Colonic mucosa (tissue), 4 donors: ENCODE results near the gene SHISA6. TPM values are rescaled to one million over a fixed set of nuclear protein-coding genes. Genes with fewer than 3 reads are reported as not detected.

Source experiments
- DNase-seq: peaks from one replicate; pipeline ENCODE4 v3.0.0-alpha.2; 2020
- H3K27ac ChIP-seq: fragments of 200-600 bp; one replicate; pipeline ENCODE4 v1.8.0; 2021
- H3K27me3 ChIP-seq: fragments of 200-600 bp; one replicate; pipeline ENCODE4 v1.8.0; 2021
- H3K36me3 ChIP-seq: fragments of 200-600 bp; one replicate; pipeline ENCODE4 v1.8.0; 2021
- H3K4me1 ChIP-seq: fragments of 200-600 bp; one replicate; pipeline ENCODE4 v1.8.0; 2021; ENCODE audit warnings: mild to moderate bottlenecking
- H3K4me3 ChIP-seq: fragments of 200-600 bp; one replicate; pipeline ENCODE4 v1.8.0; 2021
- H3K9ac ChIP-seq, 2 donors: one replicate each; pipeline ENCODE4 v1.7.0; 2013; ENCODE audit warnings: control low read depth in 2 of 2, low read depth in 2 of 2, low read length in 2 of 2
- H3K9me3 ChIP-seq: fragments of 200-600 bp; one replicate; pipeline ENCODE4 v1.8.0; 2021
- intact Hi-C: fragments of 100-400 bp; cut with DNase I; formaldehyde crosslinking; loops from one replicate; pipeline ENCODE4 v1.14.1; 2022
- total RNA-seq, 2 donors: library from RNA; stranded (reverse); fragmentation: NEBNext Ultra II Directional in 1 of 2; extraction: Animal tissue kit (Norgen Biotek cat#: 25700) in 1 of 2; gene quantifications; one replicate each; pipeline ENCODE4 v1.2.1, GENCODE V29; 2021
- TF ChIP-seq, protein P1 (sequence below): fragments of 200-600 bp; IDR thresholded peaks from one replicate; pipeline ENCODE4 v1.8.0; 2022; ENCODE audit warnings: antibody characterized with exemption, mild to moderate bottlenecking
- donor health status: healthy.
- donor health status: DM: no; HTN: no; CAD: no.
- donor health status: DM: no; HTN: no; CAD: no.

Gene SHISA6
- total RNA-seq, 2 donors from 2014 or later, result 0.45 to 0.59 TPM

DNA sequence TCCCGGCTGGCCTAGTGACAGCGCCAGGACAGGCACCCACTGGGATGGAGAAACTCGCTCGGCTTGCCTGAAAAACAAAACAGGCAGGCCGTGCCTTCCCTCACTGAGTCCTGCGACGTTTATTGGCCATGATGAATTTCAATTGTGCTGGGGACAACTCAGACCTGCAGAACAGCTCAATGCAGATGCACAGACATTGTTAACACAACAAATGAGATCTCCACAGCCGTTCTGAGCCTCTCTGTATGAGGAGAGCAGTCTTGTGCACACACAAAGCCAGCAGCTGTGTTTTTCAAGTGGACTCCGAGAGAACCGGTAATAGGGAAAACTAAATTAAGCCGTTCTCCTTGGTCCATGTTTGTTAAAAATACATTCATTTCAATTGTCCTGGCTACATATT lies 15.9 kb downstream of the SHISA6 start:
- H3K9ac ChIP-seq, result no peak overlapping the region
- no peak overlapping the region for H3K4me3 ChIP-seq
- intact Hi-C loops, result no loop called here
- no peak for DNase-seq
- H3K27ac ChIP-seq, result no peak overlapping the region
- H3K27me3 ChIP-seq, result no peaks in the 10 kb centered on the region
- H3K36me3 ChIP-seq, result no peaks in the 10 kb centered on the region
- no peaks in the 10 kb centered on the region for H3K9me3 ChIP-seq
- H3K4me1 ChIP-seq, result no peaks in the 10 kb centered on the region
- TF ChIP-seq, protein P1, sequence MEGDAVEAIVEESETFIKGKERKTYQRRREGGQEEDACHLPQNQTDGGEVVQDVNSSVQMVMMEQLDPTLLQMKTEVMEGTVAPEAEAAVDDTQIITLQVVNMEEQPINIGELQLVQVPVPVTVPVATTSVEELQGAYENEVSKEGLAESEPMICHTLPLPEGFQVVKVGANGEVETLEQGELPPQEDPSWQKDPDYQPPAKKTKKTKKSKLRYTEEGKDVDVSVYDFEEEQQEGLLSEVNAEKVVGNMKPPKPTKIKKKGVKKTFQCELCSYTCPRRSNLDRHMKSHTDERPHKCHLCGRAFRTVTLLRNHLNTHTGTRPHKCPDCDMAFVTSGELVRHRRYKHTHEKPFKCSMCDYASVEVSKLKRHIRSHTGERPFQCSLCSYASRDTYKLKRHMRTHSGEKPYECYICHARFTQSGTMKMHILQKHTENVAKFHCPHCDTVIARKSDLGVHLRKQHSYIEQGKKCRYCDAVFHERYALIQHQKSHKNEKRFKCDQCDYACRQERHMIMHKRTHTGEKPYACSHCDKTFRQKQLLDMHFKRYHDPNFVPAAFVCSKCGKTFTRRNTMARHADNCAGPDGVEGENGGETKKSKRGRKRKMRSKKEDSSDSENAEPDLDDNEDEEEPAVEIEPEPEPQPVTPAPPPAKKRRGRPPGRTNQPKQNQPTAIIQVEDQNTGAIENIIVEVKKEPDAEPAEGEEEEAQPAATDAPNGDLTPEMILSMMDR, result no peak

DNA sequence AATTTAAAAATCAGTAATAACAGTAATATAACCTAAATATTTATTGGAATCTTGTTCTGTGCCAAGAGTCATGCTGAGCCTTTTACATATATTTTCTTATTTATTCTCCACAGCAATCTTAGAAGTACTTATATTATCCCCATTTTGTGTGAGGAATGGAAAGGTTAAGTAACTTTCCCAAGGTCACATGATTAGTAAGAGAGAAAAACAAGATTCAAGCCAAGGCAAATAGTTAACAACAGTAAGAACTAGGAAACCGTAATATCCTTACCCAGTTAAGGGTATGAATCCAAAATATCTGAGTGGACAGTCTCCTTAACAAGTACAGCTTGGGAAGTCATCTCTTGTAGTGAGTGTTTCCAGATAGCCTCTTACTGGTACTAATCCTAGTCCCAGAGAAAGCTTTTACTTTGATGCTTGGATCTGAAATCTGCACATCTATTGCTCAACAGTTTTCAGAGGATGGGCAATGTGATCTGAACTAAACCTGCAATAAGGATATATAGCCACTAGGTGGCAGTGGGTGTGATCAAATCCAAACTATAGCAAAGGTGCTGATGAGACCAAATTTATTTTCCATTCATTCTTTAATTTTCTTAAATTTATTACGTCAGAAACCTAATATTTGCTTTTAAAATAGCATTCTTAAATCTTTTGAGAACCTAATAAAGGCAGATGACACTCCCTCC lies 23.3 kb downstream of the SHISA6 start:
- H3K36me3 ChIP-seq, result no peaks in the 10 kb centered on the region

DNA sequence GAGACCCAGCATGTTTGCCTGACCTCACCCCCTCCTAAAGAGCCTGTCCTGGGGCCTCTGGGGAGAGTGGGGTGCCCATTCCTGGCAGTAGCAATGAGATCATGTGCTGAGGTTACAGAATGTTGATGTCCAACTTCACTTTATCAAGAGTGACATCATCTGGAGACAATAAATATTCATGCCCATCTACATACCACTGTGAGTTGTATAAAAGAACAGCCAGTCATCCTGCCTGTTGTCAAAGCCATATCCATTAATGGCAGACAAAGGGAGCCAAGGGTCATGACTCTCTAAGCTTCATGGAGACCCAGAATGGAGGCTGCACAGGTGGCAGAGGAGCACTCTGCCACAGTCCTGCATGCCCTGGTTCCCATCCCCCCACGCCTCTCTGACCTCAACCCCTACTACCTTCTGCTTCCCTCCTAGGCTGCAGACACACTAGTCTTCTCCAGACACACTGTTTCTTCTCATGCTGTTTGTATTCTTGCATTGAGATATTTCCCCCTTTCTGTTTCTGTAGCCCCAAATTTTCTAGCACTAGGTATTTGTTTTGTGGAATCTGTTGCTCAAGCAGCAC lies 27.1 kb downstream of the SHISA6 start:
- Histone ChIP-seq H3K4me3 (no peak overlapping the region), H3K9me3 (no peaks in the 10 kb centered on the region), H3K27ac (no peak overlapping the region), H3K27me3 (no peaks in the 10 kb centered on the region), H3K4me1 (no peaks in the 10 kb centered on the region), H3K36me3 (no peaks in the 10 kb centered on the region), H3K9ac (no peak overlapping the region)
- intact Hi-C loops, result no loop called here
- TF ChIP-seq, protein P1, result no peak
- DNase-seq, result no peak

More for the DNA sequence above, 23.3 kb downstream of the SHISA6 start:
- intact Hi-C loops, result no loop called here
- H3K4me1 ChIP-seq, result no peaks in the 10 kb centered on the region
- no peak overlapping the region for H3K4me3 ChIP-seq
- no peak overlapping the region for H3K9ac ChIP-seq
- no peaks in the 10 kb centered on the region for H3K9me3 ChIP-seq
- no peak for DNase-seq
- no peaks in the 10 kb centered on the region for H3K27me3 ChIP-seq
- TF ChIP-seq, protein P1, result peak; percentile 28
- no peak overlapping the region for H3K27ac ChIP-seq

DNA sequence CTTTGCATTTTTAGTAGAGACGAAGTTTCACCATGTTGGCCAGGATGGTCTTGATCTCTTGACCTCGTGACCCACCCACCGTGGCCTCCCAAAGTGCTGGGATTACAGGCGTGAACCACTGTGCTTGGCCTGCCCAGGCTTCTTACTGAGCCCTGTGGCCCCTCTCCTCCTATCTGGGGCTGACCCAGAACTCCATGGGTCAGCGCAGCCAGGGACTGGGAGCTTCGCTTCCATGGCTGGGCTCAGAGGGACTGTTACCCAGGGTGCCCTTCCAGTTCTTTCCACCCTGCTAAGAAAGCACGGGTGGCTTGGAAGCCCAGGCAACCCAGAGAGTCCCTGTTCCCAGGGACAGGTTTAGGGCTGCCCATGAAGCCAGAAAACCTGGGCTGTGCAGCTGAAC lies 28.2 kb downstream of the SHISA6 start:
- no peak for DNase-seq
- H3K27ac ChIP-seq, result no peak overlapping the region
- no peaks in the 10 kb centered on the region for H3K4me1 ChIP-seq
- TF ChIP-seq, protein P1, result no peak
- no peaks in the 10 kb centered on the region for H3K36me3 ChIP-seq
- H3K27me3 ChIP-seq, result no peaks in the 10 kb centered on the region
- intact Hi-C loops, result no loop called here
- H3K4me3 ChIP-seq, result no peak overlapping the region
- no peaks in the 10 kb centered on the region for H3K9me3 ChIP-seq
- H3K9ac ChIP-seq, result no peak overlapping the region

DNA sequence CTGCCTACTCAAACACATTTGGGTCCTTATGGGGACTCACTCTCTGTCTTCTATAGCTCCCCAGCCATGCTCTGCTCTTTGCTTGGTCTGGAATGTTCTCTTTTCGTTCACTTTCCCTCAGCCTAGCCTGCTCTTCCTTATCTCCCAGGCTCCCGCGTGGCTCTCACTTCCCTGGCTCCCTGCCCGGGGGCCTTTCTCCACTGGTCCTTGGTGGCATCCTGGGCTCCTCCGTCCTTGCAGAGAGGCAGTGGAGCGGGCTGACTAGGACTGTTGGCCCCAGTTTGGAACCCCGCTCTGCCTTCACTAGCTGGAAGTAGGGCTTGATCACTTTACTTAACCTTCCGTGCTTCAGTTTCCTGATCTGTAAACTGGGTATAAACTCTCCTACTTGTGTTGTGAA lies 31.2 kb downstream of the SHISA6 start:
- H3K36me3 ChIP-seq, result no peaks in the 10 kb centered on the region
- DNase-seq, result no peak

More for the DNA sequence above, 31.2 kb downstream of the SHISA6 start:
- Histone ChIP-seq H3K4me3 (no peak overlapping the region), H3K4me1 (no peaks in the 10 kb centered on the region), H3K27ac (no peak overlapping the region), H3K9me3 (no peaks in the 10 kb centered on the region), H3K9ac (no peak overlapping the region), H3K27me3 (no peaks in the 10 kb centered on the region)
- TF ChIP-seq, protein P1, result no peak
- intact Hi-C loops, result no loop called here
